NCI-H69 (cell line): ENCODE measurements around the gene IL31RA.
"Not testable (repeated sequence)": the region's sequence is repeated elsewhere in the genome, so short reads cannot be mapped to it uniquely, and the experiment has no call there.

Experiments used
- DNase-seq: peaks from one replicate; lab custom pipeline; 2025; lab: John Stamatoyannopoulos, UW

Gene IL31RA

DNA sequence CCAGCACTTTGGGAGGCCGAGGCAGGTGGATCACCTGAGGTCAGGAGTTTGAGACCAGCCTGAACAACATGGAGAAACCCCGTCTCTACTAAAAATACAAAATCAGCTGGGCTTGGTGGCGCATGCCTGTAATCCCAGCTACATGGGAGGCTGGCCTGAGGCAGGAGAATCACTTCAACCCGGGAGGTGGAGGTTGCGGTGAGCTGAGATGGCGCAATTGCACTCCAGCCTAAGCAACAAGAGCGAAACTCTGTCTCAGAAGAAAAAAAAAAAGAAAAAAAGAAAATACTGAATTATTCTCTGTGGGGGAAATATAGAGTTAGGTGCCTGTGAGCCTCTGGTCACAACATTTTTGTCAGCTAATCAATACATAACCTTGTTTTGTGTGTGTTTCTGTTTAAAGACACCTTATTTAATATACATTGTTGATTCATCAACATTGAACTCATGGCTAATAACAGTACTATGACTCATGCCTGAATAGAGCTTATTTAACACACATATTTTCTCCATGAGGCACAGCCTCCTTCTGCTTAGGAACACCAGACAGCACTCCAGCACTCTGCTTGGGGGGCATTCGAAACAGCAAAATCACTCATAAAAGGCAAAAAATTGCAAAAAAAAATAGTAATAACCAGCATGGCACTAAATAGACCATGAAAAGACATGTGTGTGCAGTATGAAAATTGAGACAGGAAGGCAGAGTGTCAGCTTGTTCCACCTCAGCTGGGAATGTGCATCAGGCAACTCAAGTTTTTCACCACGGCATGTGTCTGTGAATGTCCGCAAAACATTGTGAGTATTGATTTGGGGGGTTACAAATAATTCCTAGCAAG lies at the start of gene IL31RA:
Gene IL31RA (plus strand): TSS at position 519 of the 836 bp plus-strand sequence. CDS start 214 bp downstream, at position 733.
- no peak for DNase-seq

GRCh38 chr5:55808814-55809213 lies 42.3 kb upstream of the IL31RA start:
- DNase-seq = peak; percentile 36

- DNase-seq = not testable (repeated sequence)
These were observed 35.2 kb upstream of the IL31RA start for GRCh38 chr5:55815939-55816338.

GRCh38 chr5:55816342-55816741 lies 34.8 kb upstream of the IL31RA start:
- no peak for DNase-seq

GRCh38 chr5:55817030-55817429 lies 34.1 kb upstream of the IL31RA start:
- DNase-seq = no peak

DNA sequence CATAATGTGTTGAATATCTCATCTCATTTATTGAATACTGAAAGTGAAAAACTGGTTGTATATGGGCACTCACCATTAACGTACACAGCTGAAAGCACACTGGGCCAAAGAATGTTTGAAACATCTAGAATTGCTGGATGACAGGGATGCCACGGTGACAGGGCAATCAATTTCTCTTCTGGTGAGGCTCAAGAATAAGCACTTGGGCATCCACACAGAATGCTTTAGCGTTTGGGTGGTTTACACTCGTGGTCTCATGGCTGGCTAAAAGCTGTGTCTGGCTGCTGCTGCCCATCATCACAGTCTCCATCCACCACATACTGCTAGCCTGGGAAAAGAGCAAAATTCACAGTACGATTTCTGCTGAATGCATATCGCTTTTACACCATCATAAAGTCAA lies 30.7 kb upstream of the IL31RA start:
- DNase-seq = no peak

DNA sequence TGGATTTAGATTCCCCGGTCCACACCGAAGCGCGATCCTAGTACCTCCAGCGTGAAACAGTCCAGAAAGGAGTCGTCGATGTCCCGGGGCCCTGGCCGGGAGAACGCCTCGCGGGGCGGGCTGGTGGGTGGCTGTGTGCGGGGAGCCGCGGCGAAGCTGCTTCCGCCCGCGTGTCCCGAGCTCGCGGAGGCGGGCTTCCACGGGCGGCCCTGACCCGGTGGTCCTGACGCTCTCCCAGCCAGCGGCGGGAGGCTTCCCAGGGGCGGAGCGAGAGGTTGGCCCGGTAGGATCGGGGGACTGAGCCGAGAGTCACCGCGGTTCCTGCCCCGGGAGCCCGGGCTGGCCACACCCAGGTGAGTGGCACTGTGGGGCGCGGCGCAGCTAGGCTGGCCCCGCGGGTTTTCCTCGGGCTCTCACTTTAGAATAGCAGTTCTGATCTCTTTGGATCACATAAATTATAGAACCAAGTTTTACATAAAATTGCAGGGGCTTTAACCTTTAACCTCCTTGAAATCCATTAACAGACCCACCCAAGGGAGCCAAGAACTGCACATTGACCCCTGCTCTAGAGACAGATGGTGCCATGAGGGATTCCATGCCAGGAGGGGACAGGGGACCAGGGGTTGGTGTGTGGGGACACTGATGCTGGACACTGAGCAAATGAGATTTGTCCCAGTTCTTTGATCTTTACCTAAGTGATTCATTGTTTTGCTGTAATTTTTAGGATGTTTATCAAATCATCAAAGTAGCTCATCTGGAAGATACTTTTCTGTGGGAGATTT lies 29.2 kb upstream of the IL31RA start:
- DNase-seq = no peak

DNA sequence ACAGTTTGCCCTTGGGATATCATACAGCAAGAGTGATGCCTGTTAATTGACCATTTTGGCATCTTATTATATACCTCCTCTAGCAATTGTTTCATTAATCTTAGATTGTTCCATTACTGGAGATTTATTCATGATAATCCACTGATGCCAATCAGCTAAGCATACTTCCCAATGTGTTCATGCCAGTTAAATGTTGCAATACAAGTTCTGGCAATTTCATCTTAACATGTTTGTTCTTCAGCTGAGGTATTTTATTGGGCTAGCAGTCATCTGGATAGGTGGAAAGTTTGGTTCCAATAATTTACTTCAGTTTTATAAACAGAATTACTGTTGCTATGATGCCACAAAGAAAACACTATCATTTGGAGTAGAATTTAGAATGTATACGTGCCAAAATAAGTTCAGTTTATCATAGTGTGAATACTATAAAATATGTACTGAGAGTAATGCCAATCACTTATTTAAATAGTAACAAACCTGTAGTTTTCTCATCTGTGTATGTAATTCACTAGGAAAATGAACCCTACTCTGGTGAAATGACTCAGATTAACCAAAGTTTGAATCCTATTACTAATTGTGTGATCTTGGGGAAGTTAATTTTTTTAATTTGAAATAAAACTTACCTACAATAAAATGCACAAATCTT lies 27.9 kb upstream of the IL31RA start:
- DNase-seq = no peak

DNA sequence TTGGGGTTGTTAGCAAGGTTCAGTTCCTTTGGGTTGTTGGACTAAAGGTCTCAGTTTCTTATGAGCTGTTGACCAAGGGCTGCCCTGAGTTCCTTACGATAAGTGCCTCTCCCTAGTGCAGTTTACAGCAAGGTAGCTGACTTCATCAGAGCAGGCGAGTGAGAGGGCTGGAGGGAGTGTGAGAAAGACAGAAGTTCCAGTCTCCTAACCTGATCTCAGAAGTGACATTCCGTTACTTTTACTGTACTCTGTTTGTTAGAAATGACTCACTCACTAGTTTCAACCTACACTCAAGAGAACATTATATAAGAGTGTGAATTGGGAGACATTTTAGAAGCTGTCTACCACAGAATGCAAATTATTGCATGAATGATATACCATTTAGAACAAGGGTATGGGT lies 21.2 kb upstream of the IL31RA start:
- no peak for DNase-seq

DNA sequence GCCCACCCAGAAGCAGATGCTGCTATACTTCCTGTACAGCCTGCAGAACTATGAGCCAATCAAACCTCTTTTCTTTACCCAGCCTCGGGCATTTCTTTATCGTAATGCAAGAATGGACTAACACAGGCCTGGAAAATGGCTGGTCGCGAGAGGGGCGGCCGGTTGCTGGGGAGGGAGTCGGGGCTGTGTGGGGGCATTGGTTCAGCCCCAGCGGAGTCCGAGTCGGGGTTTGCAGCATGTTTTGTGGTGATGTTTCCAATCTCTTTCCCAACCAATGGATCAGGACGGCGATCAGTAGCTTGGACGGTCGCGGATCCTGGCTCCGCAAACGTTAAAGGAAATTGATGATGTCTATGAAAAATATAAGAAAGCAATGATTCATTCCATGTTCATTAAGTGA lies 18.7 kb upstream of the IL31RA start:
- no peak for DNase-seq

DNA sequence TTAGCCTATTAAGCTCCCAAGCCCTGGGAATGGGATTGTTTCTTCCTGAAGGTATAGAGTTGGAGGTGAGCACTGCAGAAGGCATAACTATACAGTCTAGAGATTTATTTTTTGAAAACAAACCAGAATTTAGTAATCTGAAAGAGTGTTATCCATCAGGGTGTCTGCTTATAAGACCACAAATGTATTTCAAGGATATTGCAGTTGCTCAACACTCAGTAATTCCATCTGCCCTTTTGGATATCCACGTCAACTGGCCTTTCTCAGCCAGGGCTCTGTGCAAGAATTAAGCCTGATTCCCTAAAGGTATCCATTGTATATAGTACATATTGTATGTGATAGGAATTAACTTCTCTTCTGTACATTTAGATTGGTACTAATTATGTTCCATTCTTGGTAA lies 15.0 kb upstream of the IL31RA start:
- no peak for DNase-seq

DNA sequence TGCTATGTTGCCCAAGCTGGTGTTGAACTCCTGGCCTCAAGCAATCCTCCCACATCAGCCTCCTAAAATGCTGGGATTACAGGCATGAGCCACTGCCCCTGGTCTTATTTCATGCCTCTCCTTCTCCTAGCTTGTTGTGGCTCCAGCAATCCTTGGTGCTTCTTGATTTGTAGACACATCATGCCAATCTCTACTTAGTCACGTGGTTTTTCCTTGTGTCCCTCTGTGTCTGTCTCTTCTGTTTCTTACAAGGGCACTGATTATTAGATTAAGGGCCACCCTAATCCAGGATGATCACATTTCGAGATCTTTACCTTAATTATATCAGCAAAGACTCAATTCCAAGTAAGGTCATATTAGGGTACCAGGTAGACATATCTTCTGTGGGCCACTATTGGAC lies 9.2 kb upstream of the IL31RA start:
- DNase-seq = no peak

GRCh38 chr5:55847837-55848236 lies 3.3 kb upstream of the IL31RA start:
- no peak for DNase-seq

DNA sequence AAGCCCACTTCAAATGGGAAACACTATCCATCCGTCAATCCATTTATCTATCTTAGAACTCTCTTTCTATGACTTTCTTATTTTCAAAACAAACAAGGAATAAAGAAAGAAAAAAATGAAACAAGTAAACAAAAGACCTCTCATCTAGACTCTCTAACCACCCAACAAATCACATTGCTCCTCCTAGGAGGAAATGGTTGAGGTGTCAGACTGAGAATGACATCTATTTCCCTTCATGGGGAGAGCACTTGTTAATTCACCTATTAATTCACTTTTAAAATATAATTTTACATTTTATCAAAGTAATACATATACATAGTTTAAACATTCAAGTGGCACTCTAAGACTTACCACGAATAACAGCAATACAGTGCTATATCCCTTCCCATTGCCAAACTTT lies 2.4 kb upstream of the IL31RA start:
- DNase-seq = no peak

- no peak for DNase-seq
These were observed 470 bp downstream of the IL31RA start for GRCh38 chr5:55851675-55851979.

- no peak for DNase-seq
These were observed 1.3 kb downstream of the IL31RA start for GRCh38 chr5:55852503-55852902.

DNA sequence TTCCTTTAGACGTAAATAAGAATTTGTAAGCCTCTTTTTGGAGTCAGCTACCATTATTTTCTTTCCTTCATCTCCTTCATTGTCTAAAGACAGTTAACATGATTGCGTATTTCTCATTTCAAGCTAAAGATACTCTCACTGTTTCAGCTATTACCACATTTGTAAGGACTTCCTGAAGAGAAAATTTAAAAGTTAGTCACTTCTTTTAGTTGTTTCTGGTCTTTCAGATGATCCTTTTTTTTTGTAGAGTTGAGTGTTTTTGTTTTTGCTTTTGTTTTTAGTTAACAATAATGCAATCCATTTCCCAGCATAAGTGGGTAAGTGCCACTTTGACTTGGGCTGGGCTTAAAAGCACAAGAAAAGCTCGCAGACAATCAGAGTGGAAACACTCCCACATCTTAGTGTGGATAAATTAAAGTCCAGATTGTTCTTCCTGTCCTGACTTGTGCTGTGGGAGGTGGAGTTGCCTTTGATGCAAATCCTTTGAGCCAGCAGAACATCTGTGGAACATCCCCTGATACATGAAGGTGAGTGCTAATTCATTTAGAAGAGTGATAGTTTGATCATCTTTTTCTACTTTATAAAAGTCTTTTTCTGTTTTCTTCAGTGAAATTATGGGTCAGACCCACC lies 2.0 kb downstream of the IL31RA start:
- DNase-seq = no peak

DNA sequence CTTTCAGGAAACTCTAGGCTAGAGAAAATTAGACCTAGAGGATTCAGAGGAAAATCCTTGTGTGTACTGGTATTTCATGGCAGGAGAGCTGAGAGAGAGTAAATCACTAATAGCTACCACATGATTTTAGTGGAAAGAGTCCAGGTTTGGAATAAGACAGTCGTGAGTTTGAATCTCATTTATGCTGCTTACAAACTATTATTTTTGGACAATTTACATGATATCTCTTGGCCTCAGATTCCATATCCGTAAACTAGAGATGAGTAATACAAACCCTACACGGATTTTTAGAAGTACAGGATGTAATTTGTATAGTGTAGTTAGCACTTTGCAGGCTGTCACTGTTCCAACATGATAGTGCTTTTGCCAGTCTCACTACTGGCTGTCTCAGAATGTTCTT lies 2.7 kb downstream of the IL31RA start:
- DNase-seq = no peak

- no peak for DNase-seq
These were observed 4.4 kb downstream of the IL31RA start for GRCh38 chr5:55855509-55855908.

DNA sequence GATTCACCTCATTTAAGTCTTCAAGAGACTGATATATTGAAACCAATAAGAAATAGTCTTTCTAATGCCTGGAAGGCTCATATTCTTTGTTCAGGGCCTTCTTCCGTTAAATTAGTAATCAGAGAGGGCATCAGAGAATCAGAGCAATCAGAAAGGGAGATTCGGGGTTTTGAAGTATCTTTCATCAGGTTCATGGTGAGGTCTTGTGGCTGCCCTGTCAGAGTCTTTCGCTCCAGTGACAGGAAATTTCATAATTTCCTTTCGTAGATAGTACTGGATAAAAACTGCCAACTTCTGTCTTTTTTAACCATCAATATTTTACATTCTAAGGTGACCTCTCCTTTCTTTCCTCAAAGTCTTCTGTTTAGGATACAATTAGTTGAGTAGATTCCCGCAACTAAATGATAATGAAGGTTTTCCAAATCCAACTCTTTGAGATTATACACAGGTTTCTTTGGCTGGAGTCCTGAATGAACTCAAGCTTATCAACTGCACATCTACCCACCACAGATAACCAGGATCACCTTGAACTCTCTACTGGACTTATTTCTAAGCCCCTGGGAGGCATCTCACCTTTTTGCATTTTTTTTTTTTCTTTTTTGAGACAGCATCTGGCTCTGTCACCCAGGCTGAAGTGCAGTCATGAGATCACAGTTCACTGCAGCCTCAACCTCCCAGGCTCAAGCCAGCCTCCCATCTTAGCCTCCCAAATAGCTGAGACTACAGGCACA lies 5.5 kb downstream of the IL31RA start:
- DNase-seq = no peak

DNA sequence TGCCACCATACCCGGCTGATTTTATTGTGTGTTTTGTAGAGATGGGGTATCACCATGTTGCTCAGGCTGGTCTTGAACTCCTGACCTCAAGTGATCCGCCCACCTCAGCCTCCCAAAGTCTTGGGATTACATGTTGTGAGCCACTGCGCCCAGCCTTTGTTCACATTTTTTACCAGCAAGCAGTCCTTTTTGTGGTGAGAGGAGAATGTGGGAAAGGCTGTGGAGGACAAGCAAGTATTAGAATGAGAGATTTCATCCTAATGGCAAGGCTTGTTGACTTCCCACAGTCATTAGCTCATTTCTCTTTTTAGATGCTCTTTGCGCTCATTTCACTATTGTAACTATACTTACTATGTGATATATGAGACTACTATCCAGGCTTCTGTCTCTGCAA lies 6.1 kb downstream of the IL31RA start:
- no peak for DNase-seq

- DNase-seq = no peak
These were observed 6.9 kb downstream of the IL31RA start for GRCh38 chr5:55858104-55858503.
